ENCODE data around the gene BANP.

DNA sequence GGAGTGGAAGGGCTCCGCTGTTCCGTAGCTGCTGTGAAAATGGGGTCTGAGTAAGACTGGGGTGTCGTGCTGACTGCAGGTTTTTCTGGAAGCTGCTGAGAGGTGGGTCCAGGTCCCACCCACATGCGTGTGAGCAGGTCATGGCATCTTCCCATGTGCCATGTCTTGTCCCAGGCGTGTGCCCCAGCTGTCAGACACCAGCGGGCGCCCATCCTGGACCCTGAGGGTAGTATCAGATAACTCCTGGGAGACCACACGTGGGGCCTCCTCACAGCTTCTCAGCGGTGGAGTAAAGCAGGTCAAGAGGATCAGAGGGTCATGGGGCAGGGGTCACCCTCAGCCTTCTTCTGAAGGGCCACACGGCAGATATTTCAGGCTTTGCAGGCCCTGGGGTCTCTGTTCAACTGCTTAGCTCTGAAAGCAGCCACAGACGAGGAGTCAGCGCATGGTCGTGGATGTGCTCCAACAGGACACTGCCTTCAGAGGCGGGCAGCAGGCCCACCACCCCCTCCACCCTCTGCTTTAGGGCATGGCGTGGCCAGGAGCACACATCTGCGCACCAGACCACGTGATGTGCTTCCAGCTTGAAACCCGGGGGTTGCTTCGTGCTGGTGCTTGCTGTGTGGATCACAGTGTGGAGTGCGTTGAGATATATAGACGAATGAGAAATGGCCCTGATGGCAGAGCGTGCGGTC is 68.7 kb downstream of the BANP start:
- TF ChIP-seq POLR2AphosphoS5 (IDR thresholded peaks at IDR 0.05; ENCODE audit: low read depth, low read length) (no peak), POLR2A (IDR thresholded peaks at IDR 0.05; ENCODE audit: low read depth, low read length) (no peak)
